H1 (cell line): ENCODE data around the gene STYXL1. TPM values are rescaled to one million over a fixed set of nuclear protein-coding genes. Genes with fewer than 3 reads are reported as not detected.

Experiments
- ASH2L ChIP-seq: fragments of 200-600, 300-600 bp; sonication (generic); IDR thresholded peaks from one replicate; pipeline ENCODE4 v1.7.1; 2017; ENCODE audit warnings: low read length
- BACH1 ChIP-seq: IDR thresholded peaks from 2 replicates; pipeline ENCODE4 v1.6.1; 2012; ENCODE audit warnings: low read length, improper control_type of control experiment
- CBX8 ChIP-seq: fragments of 300-800, 300-1000 bp; sonication (generic); IDR thresholded peaks from 2 replicates; pipeline ENCODE4 v1.7.1; 2016; ENCODE audit warnings: low read depth, low read length, borderline replicate concordance
- CHD1 ChIP-seq: IDR thresholded peaks from 2 replicates; pipeline ENCODE4 v1.6.1; 2012; ENCODE audit warnings: low read depth, low read length, improper control_type of control experiment
- CHD2 ChIP-seq: IDR thresholded peaks from 2 replicates; pipeline ENCODE4 v1.6.1; 2012; ENCODE audit warnings: low read length, improper control_type of control experiment
- FOSL1 ChIP-seq: IDR thresholded peaks from 2 replicates; pipeline ENCODE4 v1.6.1; 2011; ENCODE audit warnings: mild to moderate bottlenecking, low read depth, low read length, moderate library complexity; ENCODE audit not compliant: insufficient read depth
- GABPA ChIP-seq: IDR thresholded peaks from 2 replicates; pipeline ENCODE4 v1.6.1; 2011; ENCODE audit warnings: mild to moderate bottlenecking, low read length, moderate library complexity, borderline replicate concordance; ENCODE audit not compliant: insufficient read depth
- GTF2F1 ChIP-seq: IDR thresholded peaks from 2 replicates; pipeline ENCODE4 v1.6.1; 2012; ENCODE audit warnings: low read depth, low read length, improper control_type of control experiment, borderline replicate concordance
- HDAC2 ChIP-seq, 2 experiments: fragments of 300-600 bp in 1 of 2; sonication (generic) in 1 of 2; IDR thresholded peaks; 2 replicates each; pipeline ENCODE4 v1.6.1; 2011 to 2012; ENCODE audit warnings: low read depth in 2 of 2, low read length in 2 of 2, mild to moderate bottlenecking in 2 of 2, moderate library complexity in 2 of 2, borderline replicate concordance in 1 of 2, inconsistent platforms in 1 of 2
- JUND ChIP-seq: IDR thresholded peaks from 2 replicates; pipeline ENCODE4 v1.6.1; 2011; ENCODE audit warnings: mild to moderate bottlenecking, improper control_type of control experiment, low read length
- MAFK ChIP-seq: IDR thresholded peaks from 2 replicates; pipeline ENCODE4 v1.6.1; 2012; ENCODE audit warnings: low read depth, mild to moderate bottlenecking, improper control_type of control experiment, low read length
- NRF1 ChIP-seq: IDR thresholded peaks from 2 replicates; pipeline ENCODE4 v1.6.1; 2011; ENCODE audit warnings: mild to moderate bottlenecking, low read depth, low read length, improper control_type of control experiment
- POLR2AphosphoS5 ChIP-seq: IDR thresholded peaks from 2 replicates; pipeline ENCODE4 v1.6.1; 2011; ENCODE audit warnings: low read depth, low read length
- RNF2 ChIP-seq: fragments of 200-900, 300-1000 bp; sonication (generic); IDR thresholded peaks from 2 replicates; pipeline ENCODE4 v1.7.1; 2016; ENCODE audit warnings: borderline replicate concordance, low read depth, mild to moderate bottlenecking, antibody characterized with exemption, low read length; ENCODE audit not compliant: poor library complexity, severe bottlenecking; ENCODE audit errors: missing control alignments
- RXRA ChIP-seq: IDR thresholded peaks from 2 replicates; pipeline ENCODE4 v1.6.1; 2011; ENCODE audit warnings: low read depth, mild to moderate bottlenecking, low read length, moderate library complexity; ENCODE audit not compliant: insufficient read depth
- SIX5 ChIP-seq: IDR thresholded peaks from 2 replicates; pipeline ENCODE4 v1.6.1; 2011; ENCODE audit warnings: mild to moderate bottlenecking, low read depth, low read length
- SP2 ChIP-seq: IDR thresholded peaks from 2 replicates; pipeline ENCODE4 v1.6.1; 2012; ENCODE audit warnings: mild to moderate bottlenecking, low read length, inconsistent platforms
- SP4 ChIP-seq: IDR thresholded peaks from 2 replicates; pipeline ENCODE4 v1.6.1; 2012; ENCODE audit warnings: low read length, inconsistent platforms
- TAF1 ChIP-seq: IDR thresholded peaks from 2 replicates; pipeline ENCODE4 v1.6.1; 2011; ENCODE audit warnings: mild to moderate bottlenecking, low read depth, low read length
- TBP ChIP-seq: IDR thresholded peaks from 2 replicates; pipeline ENCODE4 v1.6.1; 2011; ENCODE audit warnings: low read depth, low read length, improper control_type of control experiment
- polyA plus RNA-seq, 7 experiments: library from polyadenylated mRNA; depleted of rRNA in 3 of 7; stranded (reverse) in 5 of 7; unstranded in 2 of 7; fragments of >200 nt in 5 of 7; fragments of 200-250 nt in 2 of 7; gene quantifications; 1 replicate in 5 of 7; 2 replicates in 1 of 7; 4 replicates in 1 of 7; pipeline versions ENCODE4 v1.2.1 to v1.2.3, GENCODE V29; 2011 to 2013; ENCODE audit warnings: missing spikeins in 2 of 7, mixed read lengths in 2 of 7
- total RNA-seq: library from RNA; stranded (reverse); fragmentation: NEBNext Ultra II Directional; extraction: Animal tissue kit (Norgen Biotek cat#: 25700); gene quantifications from 2 replicates; pipeline ENCODE4 v1.2.1, GENCODE V29; 2021
- TF ChIP-seq, protein P1 (sequence below): IDR thresholded peaks from 2 replicates; pipeline ENCODE4 v1.6.1; 2012; ENCODE audit warnings: inconsistent platforms
- TF ChIP-seq, protein P2 (sequence below): IDR thresholded peaks from 2 replicates; pipeline ENCODE4 v1.6.1; 2011; ENCODE audit warnings: low read length, improper control_type of control experiment
- TF ChIP-seq, protein P3 (sequence below): IDR thresholded peaks from 2 replicates; pipeline ENCODE4 v1.6.1; 2011; ENCODE audit warnings: low read depth, mild to moderate bottlenecking, low read length; ENCODE audit not compliant: insufficient read depth

The STYXL1 gene
- total and polyA plus RNA-seq, 2 of the 8 experiments (the other 6 are each of a cell fraction or from before 2014, with no cell fraction given): 32.3 to 53.9 TPM

DNA sequence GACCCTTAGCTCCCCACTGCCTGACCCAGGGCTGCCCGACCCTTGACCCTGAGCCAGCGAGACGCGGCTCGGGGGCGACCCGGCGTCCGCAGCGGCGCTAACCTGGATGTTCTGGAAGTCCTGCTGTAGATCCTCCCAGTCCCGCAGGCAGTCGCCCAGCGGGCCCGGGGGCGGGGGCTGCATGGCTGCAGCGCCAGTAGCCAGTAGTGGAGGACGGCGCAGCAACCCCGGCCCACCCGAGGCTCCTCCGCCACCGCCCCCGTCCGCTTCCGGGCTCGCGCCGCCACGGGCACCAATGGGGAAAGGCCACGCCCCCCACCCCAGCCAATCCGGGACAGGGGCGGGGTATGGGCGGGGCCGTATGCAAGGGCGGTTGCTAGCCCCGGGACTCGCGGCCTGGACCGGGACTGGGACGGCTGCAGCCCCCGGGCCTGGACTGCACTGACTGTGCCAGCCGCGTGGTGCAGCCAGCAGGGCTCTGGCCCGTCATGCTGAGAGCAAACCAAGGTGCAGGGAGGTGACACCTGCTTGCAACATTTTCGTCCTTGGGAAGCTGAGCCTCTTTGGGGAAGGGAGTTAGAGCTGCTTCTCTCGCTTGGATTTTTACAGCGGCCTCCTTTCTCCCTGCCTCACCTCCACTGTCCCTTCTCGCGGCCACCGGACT is 53.3 kb downstream of the STYXL1 start, which contains the start of gene TMEM120A (continued):
- TF ChIP-seq CHD2: peak; percentile 64
- peak; percentile 39 for TF ChIP-seq ASH2L
- TF ChIP-seq, protein P1, sequence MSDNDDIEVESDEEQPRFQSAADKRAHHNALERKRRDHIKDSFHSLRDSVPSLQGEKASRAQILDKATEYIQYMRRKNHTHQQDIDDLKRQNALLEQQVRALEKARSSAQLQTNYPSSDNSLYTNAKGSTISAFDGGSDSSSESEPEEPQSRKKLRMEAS: peak; percentile 56
- TF ChIP-seq CHD1: no peak
- no peak for TF ChIP-seq MAFK
- TF ChIP-seq GTF2F1: no peak
- no peak for TF ChIP-seq JUND
- TF ChIP-seq TBP: peak; percentile 69
- TF ChIP-seq BACH1: no peak
- TF ChIP-seq, protein P2, sequence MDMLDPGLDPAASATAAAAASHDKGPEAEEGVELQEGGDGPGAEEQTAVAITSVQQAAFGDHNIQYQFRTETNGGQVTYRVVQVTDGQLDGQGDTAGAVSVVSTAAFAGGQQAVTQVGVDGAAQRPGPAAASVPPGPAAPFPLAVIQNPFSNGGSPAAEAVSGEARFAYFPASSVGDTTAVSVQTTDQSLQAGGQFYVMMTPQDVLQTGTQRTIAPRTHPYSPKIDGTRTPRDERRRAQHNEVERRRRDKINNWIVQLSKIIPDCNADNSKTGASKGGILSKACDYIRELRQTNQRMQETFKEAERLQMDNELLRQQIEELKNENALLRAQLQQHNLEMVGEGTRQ: peak; percentile 26; the same call in 1 of the 2 replicates
- TF ChIP-seq GABPA: 0 out of 2 replicates have a peak, but pooled peaks have one; percentile 28
- TF ChIP-seq RXRA: no peak
- TF ChIP-seq SP4: 0 out of 2 replicates have a peak, but pooled peaks have one; percentile 72
- TF ChIP-seq, protein P3, sequence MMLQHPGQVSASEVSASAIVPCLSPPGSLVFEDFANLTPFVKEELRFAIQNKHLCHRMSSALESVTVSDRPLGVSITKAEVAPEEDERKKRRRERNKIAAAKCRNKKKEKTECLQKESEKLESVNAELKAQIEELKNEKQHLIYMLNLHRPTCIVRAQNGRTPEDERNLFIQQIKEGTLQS: no peak
- no peak for TF ChIP-seq CBX8
- no peak; the same call in 1 of the 2 replicates for TF ChIP-seq SP2
- TF ChIP-seq POLR2AphosphoS5: peak; percentile 82
- no peak for TF ChIP-seq NRF1
- no peak for TF ChIP-seq RNF2
- TF ChIP-seq SIX5: no peak
- peak in 1 of 2 experiments; percentile 0; a peak in 2 of 4 replicates for TF ChIP-seq HDAC2 (IDR thresholded peaks at IDR 0.05; ENCODE audit: borderline replicate concordance in 1 of 2, low read depth in 2 of 2, low read length in 2 of 2)
- TF ChIP-seq FOSL1: no peak
- peak; percentile 77 for TF ChIP-seq TAF1
